SK-N-SH (cell line): Measurements from ENCODE around the gene COMT.

Experiments
- EP300 ChIP-seq, 2 experiments: IDR thresholded peaks; 2 replicates each; pipeline versions ENCODE4 v1.4.0 to v1.6.1; 2012; ENCODE audit warnings: borderline replicate concordance in 1 of 2, low read depth in 1 of 2, low read length in 1 of 2
- GABPA ChIP-seq: IDR thresholded peaks from 2 replicates; pipeline ENCODE4 v1.4.0; 2012; ENCODE audit warnings: low read depth, mild to moderate bottlenecking
- MEF2A ChIP-seq: IDR thresholded peaks from 2 replicates; pipeline ENCODE4 v1.4.0; 2012; ENCODE audit warnings: low read depth, borderline replicate concordance
- MXI1 ChIP-seq: IDR thresholded peaks from 2 replicates; pipeline ENCODE4 v1.6.1; 2012; ENCODE audit warnings: mild to moderate bottlenecking, low read depth, low read length, improper control_type of control experiment
- NRF1 ChIP-seq: IDR thresholded peaks from 2 replicates; pipeline ENCODE4 v1.6.1; 2012; ENCODE audit warnings: low read depth, mild to moderate bottlenecking, low read length
- POLR2AphosphoS5 ChIP-seq: IDR thresholded peaks from 2 replicates; pipeline ENCODE4 v1.6.1; 2012; ENCODE audit warnings: low read depth, low read length
- RAD21 ChIP-seq: IDR thresholded peaks from 2 replicates; pipeline ENCODE4 v1.6.1; 2012; ENCODE audit warnings: mild to moderate bottlenecking, low read length
- RFX5 ChIP-seq: IDR thresholded peaks from 2 replicates; pipeline ENCODE4 v1.6.1; 2012; ENCODE audit warnings: mild to moderate bottlenecking, improper control_type of control experiment, low read length
- SMC3 ChIP-seq: IDR thresholded peaks from 2 replicates; pipeline ENCODE4 v1.6.1; 2012; ENCODE audit warnings: low read depth, low read length, improper control_type of control experiment
- TAF1 ChIP-seq: IDR thresholded peaks from 2 replicates; pipeline ENCODE4 v1.6.1; 2012; ENCODE audit warnings: low read depth, mild to moderate bottlenecking, low read length, moderate library complexity, borderline replicate concordance
- TF ChIP-seq, protein P1 (sequence below): fragments of 200-600 bp; sonication (generic); IDR thresholded peaks from 2 replicates; pipeline ENCODE4 v1.6.1; 2017; ENCODE audit warnings: antibody characterized with exemption, mild to moderate bottlenecking, moderate library complexity
- TF ChIP-seq, protein P2 (sequence below): IDR thresholded peaks from 2 replicates; pipeline ENCODE4 v1.4.0; 2012; ENCODE audit warnings: low read depth, borderline replicate concordance

DNA sequence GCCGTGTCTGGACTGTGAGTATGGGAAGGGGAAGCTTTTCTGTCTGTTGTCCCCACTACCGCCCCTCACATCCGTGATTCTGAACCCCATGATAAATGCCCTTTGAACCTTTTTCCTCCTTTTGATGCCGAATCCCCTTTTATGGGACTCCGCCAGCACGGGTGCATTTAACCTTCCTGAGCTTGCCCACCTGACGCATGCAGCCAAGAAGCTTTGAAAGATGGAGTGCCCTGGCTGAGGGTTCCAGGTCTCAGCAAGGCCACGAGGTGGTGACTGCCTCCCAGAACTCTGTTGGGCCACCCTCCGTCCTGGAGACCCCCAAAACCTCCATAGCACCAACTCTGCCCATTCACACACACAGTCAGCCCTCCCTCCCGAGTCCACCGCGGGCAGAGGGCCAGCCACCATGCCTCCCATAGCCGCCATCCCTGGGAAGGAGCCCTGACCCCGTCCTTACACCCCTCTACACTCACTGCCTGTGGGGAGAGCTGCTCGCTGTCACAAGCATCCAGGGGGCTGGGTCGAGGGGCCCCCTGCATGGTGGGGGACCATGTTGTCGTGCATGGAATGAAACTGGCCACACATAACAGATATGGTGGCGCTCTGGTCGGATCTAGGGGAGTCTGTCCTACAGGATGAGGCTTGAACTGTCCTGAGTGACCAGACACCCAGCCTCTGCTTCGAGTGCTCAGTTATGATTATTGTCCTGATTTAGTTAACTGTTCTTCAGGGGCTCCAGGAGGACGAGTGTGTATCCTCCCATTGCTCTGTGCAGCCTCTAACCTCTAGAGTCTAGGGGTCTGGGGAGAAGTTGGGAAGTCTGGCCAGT is 822 bp upstream of the COMT start:
- no peak for TF ChIP-seq SMC3
- no peak for TF ChIP-seq GABPA
- TF ChIP-seq, protein P1, sequence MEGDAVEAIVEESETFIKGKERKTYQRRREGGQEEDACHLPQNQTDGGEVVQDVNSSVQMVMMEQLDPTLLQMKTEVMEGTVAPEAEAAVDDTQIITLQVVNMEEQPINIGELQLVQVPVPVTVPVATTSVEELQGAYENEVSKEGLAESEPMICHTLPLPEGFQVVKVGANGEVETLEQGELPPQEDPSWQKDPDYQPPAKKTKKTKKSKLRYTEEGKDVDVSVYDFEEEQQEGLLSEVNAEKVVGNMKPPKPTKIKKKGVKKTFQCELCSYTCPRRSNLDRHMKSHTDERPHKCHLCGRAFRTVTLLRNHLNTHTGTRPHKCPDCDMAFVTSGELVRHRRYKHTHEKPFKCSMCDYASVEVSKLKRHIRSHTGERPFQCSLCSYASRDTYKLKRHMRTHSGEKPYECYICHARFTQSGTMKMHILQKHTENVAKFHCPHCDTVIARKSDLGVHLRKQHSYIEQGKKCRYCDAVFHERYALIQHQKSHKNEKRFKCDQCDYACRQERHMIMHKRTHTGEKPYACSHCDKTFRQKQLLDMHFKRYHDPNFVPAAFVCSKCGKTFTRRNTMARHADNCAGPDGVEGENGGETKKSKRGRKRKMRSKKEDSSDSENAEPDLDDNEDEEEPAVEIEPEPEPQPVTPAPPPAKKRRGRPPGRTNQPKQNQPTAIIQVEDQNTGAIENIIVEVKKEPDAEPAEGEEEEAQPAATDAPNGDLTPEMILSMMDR: no peak
- TF ChIP-seq TAF1: no peak
- no peak for TF ChIP-seq POLR2AphosphoS5
- no peak for TF ChIP-seq MXI1
- no peak for TF ChIP-seq RFX5
- TF ChIP-seq EP300 (IDR thresholded peaks at IDR 0.05; ENCODE audit: borderline replicate concordance in 1 of 2, low read depth in 1 of 2, low read length in 1 of 2): no peak
- no peak for TF ChIP-seq RAD21
- TF ChIP-seq MEF2A: no peak
- no peak for TF ChIP-seq NRF1
- TF ChIP-seq, protein P2, sequence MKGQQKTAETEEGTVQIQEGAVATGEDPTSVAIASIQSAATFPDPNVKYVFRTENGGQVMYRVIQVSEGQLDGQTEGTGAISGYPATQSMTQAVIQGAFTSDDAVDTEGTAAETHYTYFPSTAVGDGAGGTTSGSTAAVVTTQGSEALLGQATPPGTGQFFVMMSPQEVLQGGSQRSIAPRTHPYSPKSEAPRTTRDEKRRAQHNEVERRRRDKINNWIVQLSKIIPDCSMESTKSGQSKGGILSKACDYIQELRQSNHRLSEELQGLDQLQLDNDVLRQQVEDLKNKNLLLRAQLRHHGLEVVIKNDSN: no peak
